Suprapubic skin (tissue), 3 donors: ENCODE data around the gene PLK4.

ENCODE experiments used
- CTCF ChIP-seq, 2 donors: fragments of 200-600 bp in 1 of 2; fragments of 450-650 bp in 1 of 2; sonication (generic) in 1 of 2; IDR thresholded peaks; one replicate each; pipeline ENCODE4 v1.5.1; 2016 to 2019; ENCODE audit warnings: antibody characterized with exemption in 2 of 2, mild to moderate bottlenecking in 1 of 2, moderate library complexity in 1 of 2
- POLR2AphosphoS5 ChIP-seq, 3 donors: sonication (generic); formaldehyde crosslinking; IDR thresholded peaks; one replicate each; pipeline ENCODE4 v1.6.1; 2017; ENCODE audit warnings: antibody characterized with exemption in 3 of 3

GRCh38 chr4:127875791-127876190 lies 4.9 kb upstream of the PLK4 start:
- TF ChIP-seq POLR2AphosphoS5 (IDR thresholded peaks at IDR 0.05): no peak
- no peak for TF ChIP-seq CTCF (IDR thresholded peaks at IDR 0.05)
